ENCODE data around the gene FOXO1.
A peak's percentile ranks its signal among the peaks of the same experiment; 100 is the strongest.

Gene FOXO1

GRCh38 chr13:40599124-40599523, 67.3 kb downstream of the FOXO1 start:
- Histone ChIP-seq H3K36me3 (ENCODE audit: insufficient read depth, low read length) (no peaks in the 10 kb centered on the region), H3K9me3 (ENCODE audit: low read length) (no peaks in the 10 kb centered on the region), H3K27ac (ENCODE audit: low read depth, low read length) (no peak overlapping the region), H3K4me3 (ENCODE audit: low read depth in 1 of 2, low read length in 2 of 2) (no peak overlapping the region), H3K9ac (ENCODE audit: low read length) (no peak overlapping the region), H3K27me3 (ENCODE audit: control insufficient read depth in 1 of 2, insufficient read depth in 2 of 2, low read length in 2 of 2) (no peaks in the 10 kb centered on the region), H3K4me1 (ENCODE audit: insufficient read depth, low read length) (peaks cover 66% of the 10 kb centered on the region)

GRCh38 chr13:40598569-40598968, 67.9 kb downstream of the FOXO1 start:
- Histone ChIP-seq H3K4me3 (ENCODE audit: low read depth in 1 of 2, low read length in 2 of 2) (no peak overlapping the region), H3K4me1 (ENCODE audit: insufficient read depth, low read length) (peaks cover 66% of the 10 kb centered on the region), H3K9me3 (ENCODE audit: low read length) (no peaks in the 10 kb centered on the region), H3K9ac (ENCODE audit: low read length) (no peak overlapping the region), H3K27ac (ENCODE audit: low read depth, low read length) (no peak overlapping the region), H3K27me3 (ENCODE audit: control insufficient read depth in 1 of 2, insufficient read depth in 2 of 2, low read length in 2 of 2) (no peaks in the 10 kb centered on the region), H3K36me3 (ENCODE audit: insufficient read depth, low read length) (no peaks in the 10 kb centered on the region)

GRCh38 chr13:40597735-40598365, 68.6 kb downstream of the FOXO1 start:
- peak overlapping the region in 1 of 2 donors; percentile 1 for H3K4me3 ChIP-seq (ENCODE audit: low read depth in 1 of 2, low read length in 2 of 2)
- peaks cover 65% of the 10 kb centered on the region for H3K4me1 ChIP-seq (ENCODE audit: insufficient read depth, low read length)
- H3K27ac ChIP-seq (ENCODE audit: low read depth, low read length), result peak overlapping the region; percentile 4
- H3K9ac ChIP-seq (ENCODE audit: low read length), result no peak overlapping the region
- H3K9me3 ChIP-seq (ENCODE audit: low read length), result no peaks in the 10 kb centered on the region
- no peaks in the 10 kb centered on the region for H3K36me3 ChIP-seq (ENCODE audit: insufficient read depth, low read length)
- no peaks in the 10 kb centered on the region for H3K27me3 ChIP-seq (ENCODE audit: control insufficient read depth in 1 of 2, insufficient read depth in 2 of 2, low read length in 2 of 2)

GRCh38 chr13:40596484-40596883, 70.0 kb downstream of the FOXO1 start:
- H3K27me3 ChIP-seq (ENCODE audit: control insufficient read depth in 1 of 2, insufficient read depth in 2 of 2, low read length in 2 of 2), result no peaks in the 10 kb centered on the region
- H3K36me3 ChIP-seq (ENCODE audit: insufficient read depth, low read length), result no peaks in the 10 kb centered on the region
- no peak overlapping the region for H3K27ac ChIP-seq (ENCODE audit: low read depth, low read length)
- no peak overlapping the region for H3K9ac ChIP-seq (ENCODE audit: low read length)
- H3K4me1 ChIP-seq (ENCODE audit: insufficient read depth, low read length), result peaks cover 62% of the 10 kb centered on the region
- no peak overlapping the region for H3K4me3 ChIP-seq (ENCODE audit: low read depth in 1 of 2, low read length in 2 of 2)
- no peaks in the 10 kb centered on the region for H3K9me3 ChIP-seq (ENCODE audit: low read length)

GRCh38 chr13:40595693-40596092, 70.7 kb downstream of the FOXO1 start:
- Histone ChIP-seq H3K27me3 (ENCODE audit: control insufficient read depth in 1 of 2, insufficient read depth in 2 of 2, low read length in 2 of 2) (no peaks in the 10 kb centered on the region), H3K9me3 (ENCODE audit: low read length) (no peaks in the 10 kb centered on the region), H3K4me1 (ENCODE audit: insufficient read depth, low read length) (peaks cover 65% of the 10 kb centered on the region), H3K27ac (ENCODE audit: low read depth, low read length) (no peak overlapping the region), H3K9ac (ENCODE audit: low read length) (no peak overlapping the region), H3K36me3 (ENCODE audit: insufficient read depth, low read length) (no peaks in the 10 kb centered on the region), H3K4me3 (ENCODE audit: low read depth in 1 of 2, low read length in 2 of 2) (no peak overlapping the region)

- no peaks in the 10 kb centered on the region for H3K27me3 ChIP-seq (ENCODE audit: control insufficient read depth in 1 of 2, insufficient read depth in 2 of 2, low read length in 2 of 2)
- no peaks in the 10 kb centered on the region for H3K36me3 ChIP-seq (ENCODE audit: insufficient read depth, low read length)
- no peak overlapping the region for H3K4me3 ChIP-seq (ENCODE audit: low read depth in 1 of 2, low read length in 2 of 2)
- H3K4me1 ChIP-seq (ENCODE audit: insufficient read depth, low read length), result peaks cover 65% of the 10 kb centered on the region
- H3K9ac ChIP-seq (ENCODE audit: low read length), result no peak overlapping the region
- no peaks in the 10 kb centered on the region for H3K9me3 ChIP-seq (ENCODE audit: low read length)
- no peak overlapping the region for H3K27ac ChIP-seq (ENCODE audit: low read depth, low read length)
Measured at GRCh38 chr13:40592035-40592434, 74.4 kb downstream of the FOXO1 start.

GRCh38 chr13:40591091-40591490, 75.3 kb downstream of the FOXO1 start:
- Histone ChIP-seq H3K9me3 (ENCODE audit: low read length) (no peaks in the 10 kb centered on the region), H3K4me1 (ENCODE audit: insufficient read depth, low read length) (peaks cover 65% of the 10 kb centered on the region), H3K27ac (ENCODE audit: low read depth, low read length) (peak overlapping the region; percentile 25), H3K9ac (ENCODE audit: low read length) (no peak overlapping the region), H3K4me3 (ENCODE audit: low read depth in 1 of 2, low read length in 2 of 2) (no peak overlapping the region), H3K27me3 (ENCODE audit: control insufficient read depth in 1 of 2, insufficient read depth in 2 of 2, low read length in 2 of 2) (no peaks in the 10 kb centered on the region), H3K36me3 (ENCODE audit: insufficient read depth, low read length) (no peaks in the 10 kb centered on the region)

GRCh38 chr13:40590112-40590862, 76.2 kb downstream of the FOXO1 start:
- Histone ChIP-seq H3K4me1 (ENCODE audit: insufficient read depth, low read length) (peaks cover 58% of the 10 kb centered on the region), H3K4me3 (ENCODE audit: low read depth in 1 of 2, low read length in 2 of 2) (no peak overlapping the region), H3K9ac (ENCODE audit: low read length) (no peak overlapping the region), H3K36me3 (ENCODE audit: insufficient read depth, low read length) (no peaks in the 10 kb centered on the region), H3K9me3 (ENCODE audit: low read length) (no peaks in the 10 kb centered on the region), H3K27ac (ENCODE audit: low read depth, low read length) (peak overlapping the region; percentile 25), H3K27me3 (ENCODE audit: control insufficient read depth in 1 of 2, insufficient read depth in 2 of 2, low read length in 2 of 2) (no peaks in the 10 kb centered on the region)

- no peak overlapping the region for H3K27ac ChIP-seq (ENCODE audit: low read depth, low read length)
- no peaks in the 10 kb centered on the region for H3K36me3 ChIP-seq (ENCODE audit: insufficient read depth, low read length)
- no peak overlapping the region for H3K9ac ChIP-seq (ENCODE audit: low read length)
- no peaks in the 10 kb centered on the region for H3K27me3 ChIP-seq (ENCODE audit: control insufficient read depth in 1 of 2, insufficient read depth in 2 of 2, low read length in 2 of 2)
- H3K4me1 ChIP-seq (ENCODE audit: insufficient read depth, low read length), result peaks cover 54% of the 10 kb centered on the region
- H3K9me3 ChIP-seq (ENCODE audit: low read length), result no peaks in the 10 kb centered on the region
- H3K4me3 ChIP-seq (ENCODE audit: low read depth in 1 of 2, low read length in 2 of 2), result no peak overlapping the region
Measured at GRCh38 chr13:40589285-40590109, 76.9 kb downstream of the FOXO1 start.

GRCh38 chr13:40588101-40588500, 78.3 kb downstream of the FOXO1 start:
- no peaks in the 10 kb centered on the region for H3K9me3 ChIP-seq (ENCODE audit: low read length)
- no peak overlapping the region for H3K27ac ChIP-seq (ENCODE audit: low read depth, low read length)
- H3K4me3 ChIP-seq (ENCODE audit: low read depth in 1 of 2, low read length in 2 of 2), result no peak overlapping the region
- peaks cover 54% of the 10 kb centered on the region for H3K4me1 ChIP-seq (ENCODE audit: insufficient read depth, low read length)
- no peak overlapping the region for H3K9ac ChIP-seq (ENCODE audit: low read length)
- no peaks in the 10 kb centered on the region for H3K36me3 ChIP-seq (ENCODE audit: insufficient read depth, low read length)
- H3K27me3 ChIP-seq (ENCODE audit: control insufficient read depth in 1 of 2, insufficient read depth in 2 of 2, low read length in 2 of 2), result no peaks in the 10 kb centered on the region

GRCh38 chr13:40586886-40587565, 79.4 kb downstream of the FOXO1 start:
- Histone ChIP-seq H3K4me3 (ENCODE audit: low read depth in 1 of 2, low read length in 2 of 2) (no peak overlapping the region), H3K27me3 (ENCODE audit: control insufficient read depth in 1 of 2, insufficient read depth in 2 of 2, low read length in 2 of 2) (no peaks in the 10 kb centered on the region), H3K4me1 (ENCODE audit: insufficient read depth, low read length) (peaks cover 54% of the 10 kb centered on the region), H3K9me3 (ENCODE audit: low read length) (no peaks in the 10 kb centered on the region), H3K36me3 (ENCODE audit: insufficient read depth, low read length) (no peaks in the 10 kb centered on the region), H3K9ac (ENCODE audit: low read length) (no peak overlapping the region), H3K27ac (ENCODE audit: low read depth, low read length) (no peak overlapping the region)
